Cardiac fibroblast (primary cell): ENCODE measurements around the gene CTIF.

Experiments used
- DNase-seq, 2 donors: peaks; one replicate each; pipeline versions ENCODE4 v3.0.0 to v3.0.0-alpha.2; 2010; ENCODE audit warnings: low read depth in 2 of 2
- H3K4me3 ChIP-seq, 2 donors: replicated peaks in 1 of 2; 1 replicate in 1 of 2; 2 replicates in 1 of 2; pipeline ENCODE4 v1.5.1; 2011; ENCODE audit warnings: low read depth in 2 of 2, low read length in 2 of 2, mild to moderate bottlenecking in 2 of 2, moderate library complexity in 1 of 2
- TF ChIP-seq, protein P1 (sequence below): IDR thresholded peaks from one replicate; pipeline ENCODE4 v1.5.1; 2011; ENCODE audit warnings: low read depth, mild to moderate bottlenecking, low read length, inconsistent platforms

CTIF gene

DNA sequence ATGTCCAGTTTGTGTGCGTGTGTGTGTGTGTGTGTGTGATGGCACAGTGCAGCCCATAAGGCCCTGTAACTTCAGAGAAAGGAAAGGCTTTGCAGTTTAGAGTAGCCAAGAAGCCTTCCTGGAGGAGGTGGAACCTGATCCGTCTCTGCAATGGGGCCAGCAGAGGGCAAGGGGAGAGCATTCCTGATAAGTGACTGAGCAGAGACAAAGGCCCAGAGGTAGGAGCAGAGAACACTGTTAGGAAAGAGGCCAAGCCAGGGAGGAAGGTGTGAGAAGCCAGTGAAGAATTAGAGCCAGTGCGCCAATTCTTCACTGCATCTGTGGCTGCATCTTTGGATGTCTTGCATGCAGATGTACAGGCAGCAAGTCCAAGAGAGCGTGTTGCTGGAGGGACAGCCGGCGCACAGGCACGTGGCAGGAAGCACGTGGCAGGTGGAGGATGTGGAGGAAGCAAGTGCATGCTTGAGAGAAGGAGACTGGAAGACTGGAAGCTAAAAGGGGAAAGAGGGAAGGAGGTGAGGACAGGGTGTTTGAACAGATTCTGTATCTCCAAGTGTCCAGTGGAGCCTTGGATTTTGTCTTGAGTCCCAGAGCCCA, 196.3 kb downstream of the CTIF start:
- H3K4me3 ChIP-seq = no peak overlapping the region
- DNase-seq = peak in 1 of 2 donors; percentile 51
- TF ChIP-seq, protein P1, sequence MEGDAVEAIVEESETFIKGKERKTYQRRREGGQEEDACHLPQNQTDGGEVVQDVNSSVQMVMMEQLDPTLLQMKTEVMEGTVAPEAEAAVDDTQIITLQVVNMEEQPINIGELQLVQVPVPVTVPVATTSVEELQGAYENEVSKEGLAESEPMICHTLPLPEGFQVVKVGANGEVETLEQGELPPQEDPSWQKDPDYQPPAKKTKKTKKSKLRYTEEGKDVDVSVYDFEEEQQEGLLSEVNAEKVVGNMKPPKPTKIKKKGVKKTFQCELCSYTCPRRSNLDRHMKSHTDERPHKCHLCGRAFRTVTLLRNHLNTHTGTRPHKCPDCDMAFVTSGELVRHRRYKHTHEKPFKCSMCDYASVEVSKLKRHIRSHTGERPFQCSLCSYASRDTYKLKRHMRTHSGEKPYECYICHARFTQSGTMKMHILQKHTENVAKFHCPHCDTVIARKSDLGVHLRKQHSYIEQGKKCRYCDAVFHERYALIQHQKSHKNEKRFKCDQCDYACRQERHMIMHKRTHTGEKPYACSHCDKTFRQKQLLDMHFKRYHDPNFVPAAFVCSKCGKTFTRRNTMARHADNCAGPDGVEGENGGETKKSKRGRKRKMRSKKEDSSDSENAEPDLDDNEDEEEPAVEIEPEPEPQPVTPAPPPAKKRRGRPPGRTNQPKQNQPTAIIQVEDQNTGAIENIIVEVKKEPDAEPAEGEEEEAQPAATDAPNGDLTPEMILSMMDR = no peak

DNA sequence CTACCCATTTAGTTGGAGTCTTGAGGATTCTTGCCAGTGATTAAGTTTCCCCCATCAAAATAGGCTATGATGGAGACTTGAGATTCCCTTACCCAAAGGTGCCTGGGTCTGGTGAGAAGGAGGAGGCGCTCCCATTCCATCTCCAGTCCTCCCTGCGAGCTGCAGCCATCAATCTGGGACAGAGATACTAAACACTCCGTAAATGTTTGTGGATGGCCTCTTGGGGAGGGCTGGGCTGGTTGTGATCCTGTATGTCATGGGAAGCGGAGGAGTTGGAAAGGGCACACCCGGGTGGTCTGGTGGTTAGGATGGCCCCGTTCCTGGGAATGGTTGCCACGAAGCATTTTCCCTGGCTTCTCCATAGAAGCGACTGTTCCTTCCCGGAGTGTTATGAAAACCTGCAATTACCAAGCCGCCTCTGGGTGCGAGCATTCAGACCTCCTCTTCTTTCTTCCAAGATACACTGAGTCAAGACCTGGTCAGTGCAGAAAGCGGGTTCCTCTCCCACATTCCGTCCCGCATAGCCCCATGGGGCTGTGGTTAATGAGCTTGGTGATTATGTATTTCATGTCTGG, 196.9 kb downstream of the CTIF start:
- no peak overlapping the region for H3K4me3 ChIP-seq
- no peak for DNase-seq
- TF ChIP-seq, protein P1 = no peak

DNA sequence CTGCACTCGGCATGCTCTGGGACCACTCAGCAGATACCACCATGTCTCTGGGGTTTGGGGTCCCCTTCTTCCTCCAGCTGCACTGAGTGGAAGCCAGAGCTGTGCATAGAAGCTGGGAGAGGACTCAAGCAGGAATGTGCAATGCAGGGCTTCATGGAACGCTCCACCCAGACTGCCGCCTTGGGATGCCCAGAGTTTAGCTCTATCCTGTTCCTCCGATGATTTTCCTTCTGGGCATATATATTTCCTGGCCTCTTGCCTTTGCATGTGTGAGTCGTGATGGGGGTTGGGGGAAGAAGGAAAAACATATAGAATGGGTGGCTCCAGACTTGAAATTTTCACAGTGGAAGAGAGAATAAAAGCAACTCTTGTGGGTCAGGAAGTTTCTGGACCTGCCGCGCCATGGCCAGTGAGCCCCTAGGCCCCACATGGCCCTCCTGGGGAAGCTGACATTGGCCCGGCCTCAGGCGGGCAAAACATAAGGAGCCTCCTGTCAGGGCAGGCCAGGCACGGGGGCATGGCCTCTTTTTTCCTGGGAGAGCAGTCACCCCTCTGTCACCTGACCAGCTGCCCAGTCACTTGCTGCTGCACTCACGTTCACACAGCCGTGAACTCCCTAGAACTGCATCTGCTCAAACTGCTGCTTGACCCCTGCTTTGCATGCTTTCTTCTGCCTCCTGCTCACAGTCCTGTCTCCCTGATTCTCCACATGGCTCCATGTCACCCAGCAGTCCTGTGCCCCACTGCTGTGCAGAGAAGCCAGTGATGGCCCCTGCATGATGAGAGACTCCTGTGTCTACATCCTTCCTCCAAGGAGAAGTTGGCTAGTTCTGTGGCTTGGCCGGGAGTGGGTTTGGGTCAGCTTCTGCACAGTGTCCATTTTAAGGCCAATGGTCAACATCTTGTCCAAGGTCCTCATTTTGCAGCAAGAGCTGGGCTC, 197.8 kb downstream of the CTIF start:
- no peak for DNase-seq
- no peak overlapping the region for H3K4me3 ChIP-seq
- TF ChIP-seq, protein P1 = no peak

DNA sequence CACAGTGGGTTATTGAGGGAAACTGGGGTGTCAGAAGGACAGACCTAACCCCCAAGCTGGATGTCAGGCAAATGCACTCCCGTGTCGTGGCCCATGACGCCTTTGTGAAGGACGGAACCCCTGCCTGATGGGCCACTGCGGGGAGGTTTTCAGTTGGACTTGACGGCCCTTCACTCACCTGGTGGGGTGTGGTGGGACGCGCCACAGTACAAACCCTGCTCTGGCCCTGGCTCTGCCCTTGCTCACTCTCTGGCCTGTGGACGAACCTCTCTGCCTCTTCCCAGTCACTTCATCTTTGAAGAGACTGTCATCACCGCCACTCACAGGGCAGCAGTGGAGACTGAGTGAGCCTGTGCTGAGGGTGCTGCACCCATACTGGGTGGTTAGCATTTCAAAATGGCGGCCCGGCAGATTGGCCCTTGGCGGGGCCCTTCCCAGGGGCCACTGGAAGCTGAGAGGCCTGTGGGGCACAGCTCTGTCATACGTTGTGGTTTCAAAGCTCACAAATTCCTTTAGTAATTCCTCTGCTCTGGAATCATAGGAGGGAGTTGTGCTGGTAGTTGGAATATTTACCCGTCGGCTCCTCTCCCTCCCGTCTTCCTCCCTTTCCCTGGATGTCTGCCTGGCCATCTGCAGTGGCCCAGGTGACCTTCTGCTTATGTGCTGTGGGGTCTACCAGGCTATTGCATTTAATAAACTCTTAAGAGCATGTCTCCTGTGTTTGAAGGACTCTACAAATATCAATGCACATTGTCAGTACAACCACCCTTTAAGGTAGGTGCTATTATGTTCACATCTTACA, 200.6 kb downstream of the CTIF start:
- DNase-seq = no peak
- no peak overlapping the region for H3K4me3 ChIP-seq
- TF ChIP-seq, protein P1 = no peak

DNA sequence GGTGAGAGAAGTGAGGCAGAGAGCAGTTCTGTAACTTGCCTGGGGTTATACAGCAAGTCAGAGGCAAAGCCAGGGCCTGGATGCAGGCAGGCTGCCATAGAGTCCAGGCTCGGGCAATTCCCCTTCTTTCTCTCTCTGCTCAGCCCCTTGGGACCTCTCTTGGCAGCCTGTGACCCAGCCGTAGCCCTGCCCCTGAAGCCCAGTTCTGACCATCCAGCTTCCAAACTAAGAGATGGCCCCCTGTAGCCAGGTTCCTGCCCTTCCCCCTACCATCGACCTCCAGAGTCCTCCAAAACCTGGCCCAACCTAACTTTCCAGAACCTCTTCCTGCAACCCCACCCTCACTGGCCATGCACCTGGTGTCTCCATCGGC, 201.2 kb downstream of the CTIF start:
- TF ChIP-seq, protein P1 = no peak
- DNase-seq = peak; percentile 10 to 44

DNA sequence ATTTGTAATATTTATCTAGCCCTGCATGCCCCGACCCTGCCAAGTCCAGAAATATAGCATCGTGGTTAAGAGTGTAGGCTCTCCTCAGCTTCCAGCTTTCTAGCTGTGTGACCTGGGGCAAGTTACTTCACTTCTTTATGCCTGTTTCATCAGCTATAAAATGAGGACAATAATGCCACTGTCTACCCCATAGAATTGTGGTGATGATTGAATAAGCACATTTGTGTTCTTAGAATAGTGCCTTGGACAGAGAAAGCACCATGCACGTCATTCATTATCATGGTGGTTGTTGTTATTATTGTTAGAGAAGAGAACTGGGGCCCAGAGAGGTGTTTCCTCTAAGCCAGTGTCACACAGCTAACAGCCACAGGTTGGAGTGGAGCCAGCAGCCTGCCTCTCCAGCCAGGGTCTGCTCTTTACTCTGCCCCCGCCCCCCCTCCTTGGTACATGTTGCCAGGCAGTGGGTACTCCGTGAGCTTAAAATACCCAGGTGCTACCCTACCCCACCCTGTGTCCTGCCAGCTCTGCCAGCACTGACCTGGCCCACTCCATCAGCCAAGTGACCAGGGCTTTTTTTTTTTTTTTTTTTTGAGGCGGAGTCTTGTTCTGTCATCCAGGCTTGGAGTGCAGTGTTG, 202.1 kb downstream of the CTIF start:
- no peak overlapping the region for H3K4me3 ChIP-seq
- TF ChIP-seq, protein P1 = no peak
- DNase-seq = no peak

More for the DNA sequence above, 201.2 kb downstream of the CTIF start:
- H3K4me3 ChIP-seq = no peak overlapping the region
